ENCODE measurements around the gene ZNF678.

DNA sequence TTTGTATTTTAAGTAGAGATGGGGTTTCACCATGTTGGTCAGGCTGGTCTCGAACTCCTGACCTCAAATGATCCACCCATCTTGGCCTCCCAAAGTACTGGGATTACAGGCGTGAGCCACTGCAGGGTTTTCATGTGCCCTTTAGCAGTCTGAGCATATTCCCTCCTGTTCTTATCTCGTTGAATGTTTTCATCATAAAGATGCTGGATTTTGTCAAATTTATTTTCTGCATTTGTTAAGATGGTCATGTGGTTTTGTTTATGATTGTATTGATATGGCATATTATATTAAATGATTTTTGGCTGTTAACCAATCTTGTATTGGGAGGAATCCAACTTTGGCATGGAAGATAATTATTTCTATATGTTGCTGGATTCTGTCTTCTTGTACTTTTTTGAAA lies 163.0 kb downstream of the ZNF678 start:
- TF ChIP-seq RAD21 (CRISPR knock-in tag; conservative IDR thresholded peaks at IDR 0.05 in 1 of 2, IDR thresholded peaks at IDR 0.05 in 1 of 2) (no peak), POLR2A (conservative IDR thresholded peaks at IDR 0.05) (no peak), ZNF133 (CRISPR knock-in tag; IDR thresholded peaks at IDR 0.05) (no peak), FOXK2 (conservative IDR thresholded peaks at IDR 0.05 in 1 of 2, IDR thresholded peaks at IDR 0.05 in 1 of 2; ENCODE audit: low read depth in 2 of 2) (no peak), ETV6 (IDR thresholded peaks at IDR 0.05; ENCODE audit: borderline replicate concordance in 1 of 2, low read depth in 2 of 2, low read length in 1 of 2) (no peak), ETV6 (CRISPR knock-in tag; IDR thresholded peaks at IDR 0.05; ENCODE audit: borderline replicate concordance) (no peak), FIP1L1 (IDR thresholded peaks at IDR 0.05; ENCODE audit: low read depth, low read length, poor library complexity, severe bottlenecking) (no peak), MECOM (CRISPR knock-in tag; IDR thresholded peaks at IDR 0.05) (no peak), LEF1 (IDR thresholded peaks at IDR 0.05) (no peak), POLR2AphosphoS5 (IDR thresholded peaks at IDR 0.05; ENCODE audit: control insufficient read depth, insufficient read depth, low read depth, low read length) (no peak), CTCF (IDR thresholded peaks at IDR 0.05 in 2 of 3, conservative IDR thresholded peaks at IDR 0.05 in 1 of 3; ENCODE audit: insufficient read depth in 2 of 3, low read depth in 1 of 3, low read length in 3 of 3) (no peak), CREB1 (IDR thresholded peaks at IDR 0.05) (no peak), CREB1 (CRISPR knock-in tag; IDR thresholded peaks at IDR 0.05) (no peak), NFYB (IDR thresholded peaks at IDR 0.05; ENCODE audit: extremely low read depth, insufficient read length) (no peak), ZKSCAN1 (IDR thresholded peaks at IDR 0.05; ENCODE audit: low read depth, low read length) (no peak)

Measured in K562 (cell line).